ENCODE measurements around the gene SLC1A4.

DNA sequence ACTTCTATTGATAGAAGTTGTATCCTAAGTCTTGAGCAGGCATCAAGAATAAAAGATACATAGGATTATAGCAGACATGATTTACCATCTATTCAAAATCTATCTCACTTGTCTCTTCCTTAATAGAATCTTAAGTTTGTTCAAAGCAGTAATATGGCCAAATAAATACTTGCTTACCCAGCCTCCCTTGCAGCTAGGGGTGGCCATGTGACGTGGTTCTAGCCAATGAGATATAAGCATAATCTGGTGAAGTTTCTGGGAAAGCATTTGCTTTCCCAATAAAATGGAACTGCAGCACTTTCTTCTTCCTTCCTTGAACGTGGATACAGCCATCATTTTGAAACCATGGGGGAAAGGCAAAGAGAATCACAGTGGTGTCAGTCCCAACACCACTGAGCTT is 33.7 kb upstream of the SLC1A4 start:
- TF ChIP-seq, protein P1, sequence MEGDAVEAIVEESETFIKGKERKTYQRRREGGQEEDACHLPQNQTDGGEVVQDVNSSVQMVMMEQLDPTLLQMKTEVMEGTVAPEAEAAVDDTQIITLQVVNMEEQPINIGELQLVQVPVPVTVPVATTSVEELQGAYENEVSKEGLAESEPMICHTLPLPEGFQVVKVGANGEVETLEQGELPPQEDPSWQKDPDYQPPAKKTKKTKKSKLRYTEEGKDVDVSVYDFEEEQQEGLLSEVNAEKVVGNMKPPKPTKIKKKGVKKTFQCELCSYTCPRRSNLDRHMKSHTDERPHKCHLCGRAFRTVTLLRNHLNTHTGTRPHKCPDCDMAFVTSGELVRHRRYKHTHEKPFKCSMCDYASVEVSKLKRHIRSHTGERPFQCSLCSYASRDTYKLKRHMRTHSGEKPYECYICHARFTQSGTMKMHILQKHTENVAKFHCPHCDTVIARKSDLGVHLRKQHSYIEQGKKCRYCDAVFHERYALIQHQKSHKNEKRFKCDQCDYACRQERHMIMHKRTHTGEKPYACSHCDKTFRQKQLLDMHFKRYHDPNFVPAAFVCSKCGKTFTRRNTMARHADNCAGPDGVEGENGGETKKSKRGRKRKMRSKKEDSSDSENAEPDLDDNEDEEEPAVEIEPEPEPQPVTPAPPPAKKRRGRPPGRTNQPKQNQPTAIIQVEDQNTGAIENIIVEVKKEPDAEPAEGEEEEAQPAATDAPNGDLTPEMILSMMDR (IDR thresholded peaks at IDR 0.05; ENCODE audit: insufficient read depth, low read length): no peak
- TF ChIP-seq POLR2AphosphoS5 (IDR thresholded peaks at IDR 0.05; ENCODE audit: low read depth) (no peak), GABPA (IDR thresholded peaks at IDR 0.05; ENCODE audit: low read depth) (no peak)
- TF ChIP-seq, protein P2, sequence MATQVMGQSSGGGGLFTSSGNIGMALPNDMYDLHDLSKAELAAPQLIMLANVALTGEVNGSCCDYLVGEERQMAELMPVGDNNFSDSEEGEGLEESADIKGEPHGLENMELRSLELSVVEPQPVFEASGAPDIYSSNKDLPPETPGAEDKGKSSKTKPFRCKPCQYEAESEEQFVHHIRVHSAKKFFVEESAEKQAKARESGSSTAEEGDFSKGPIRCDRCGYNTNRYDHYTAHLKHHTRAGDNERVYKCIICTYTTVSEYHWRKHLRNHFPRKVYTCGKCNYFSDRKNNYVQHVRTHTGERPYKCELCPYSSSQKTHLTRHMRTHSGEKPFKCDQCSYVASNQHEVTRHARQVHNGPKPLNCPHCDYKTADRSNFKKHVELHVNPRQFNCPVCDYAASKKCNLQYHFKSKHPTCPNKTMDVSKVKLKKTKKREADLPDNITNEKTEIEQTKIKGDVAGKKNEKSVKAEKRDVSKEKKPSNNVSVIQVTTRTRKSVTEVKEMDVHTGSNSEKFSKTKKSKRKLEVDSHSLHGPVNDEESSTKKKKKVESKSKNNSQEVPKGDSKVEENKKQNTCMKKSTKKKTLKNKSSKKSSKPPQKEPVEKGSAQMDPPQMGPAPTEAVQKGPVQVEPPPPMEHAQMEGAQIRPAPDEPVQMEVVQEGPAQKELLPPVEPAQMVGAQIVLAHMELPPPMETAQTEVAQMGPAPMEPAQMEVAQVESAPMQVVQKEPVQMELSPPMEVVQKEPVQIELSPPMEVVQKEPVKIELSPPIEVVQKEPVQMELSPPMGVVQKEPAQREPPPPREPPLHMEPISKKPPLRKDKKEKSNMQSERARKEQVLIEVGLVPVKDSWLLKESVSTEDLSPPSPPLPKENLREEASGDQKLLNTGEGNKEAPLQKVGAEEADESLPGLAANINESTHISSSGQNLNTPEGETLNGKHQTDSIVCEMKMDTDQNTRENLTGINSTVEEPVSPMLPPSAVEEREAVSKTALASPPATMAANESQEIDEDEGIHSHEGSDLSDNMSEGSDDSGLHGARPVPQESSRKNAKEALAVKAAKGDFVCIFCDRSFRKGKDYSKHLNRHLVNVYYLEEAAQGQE (IDR thresholded peaks at IDR 0.05; ENCODE audit: insufficient replicate concordance, low read depth): no peak
